GM10847 (cell line): ENCODE results near the gene MANBA.

Experiments
- POLR2A ChIP-seq: IDR thresholded peaks from 2 replicates; pipeline ENCODE4 v1.6.1; 2011; ENCODE audit not compliant: insufficient read length; ENCODE audit errors: extremely low read depth

Gene MANBA

DNA sequence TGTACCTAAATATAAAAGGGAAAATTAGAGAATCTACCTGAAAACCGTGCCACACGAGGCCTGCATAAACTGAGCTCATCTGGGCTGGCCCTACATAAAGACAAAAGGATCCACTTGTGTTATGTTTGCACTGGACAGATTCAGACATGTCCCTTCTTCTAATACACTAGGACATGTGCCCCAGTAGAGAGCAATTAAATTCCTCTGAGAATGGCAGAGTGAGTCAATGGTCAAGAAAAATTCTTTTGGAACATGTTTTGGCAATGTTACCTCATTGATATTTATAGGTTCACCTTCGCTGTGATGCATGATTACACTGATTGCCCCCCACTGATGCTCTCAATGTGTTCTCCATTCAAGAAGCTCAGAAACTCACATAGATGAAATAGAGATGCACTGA is 95.2 kb downstream of the MANBA start:
- TF ChIP-seq POLR2A: no peak

DNA sequence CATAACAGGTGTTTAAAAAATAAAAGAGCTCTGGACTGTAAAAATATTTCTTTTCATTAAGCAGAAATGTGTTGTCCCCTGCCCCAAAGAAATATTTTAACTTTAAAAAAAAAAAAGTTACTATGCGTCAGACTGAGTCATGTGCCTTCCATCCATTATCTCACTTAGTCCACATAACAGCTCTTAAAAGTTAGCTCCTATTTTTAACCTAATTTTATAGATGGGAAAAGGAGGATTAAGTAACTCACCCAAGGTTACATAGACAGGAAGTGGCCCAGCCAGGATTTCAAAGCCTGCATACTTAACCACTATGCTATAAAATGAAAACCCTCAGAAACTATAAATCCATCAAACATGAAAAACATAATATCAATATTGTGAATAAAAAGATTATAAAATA is 97.7 kb downstream of the MANBA start:
- no peak for TF ChIP-seq POLR2A

DNA sequence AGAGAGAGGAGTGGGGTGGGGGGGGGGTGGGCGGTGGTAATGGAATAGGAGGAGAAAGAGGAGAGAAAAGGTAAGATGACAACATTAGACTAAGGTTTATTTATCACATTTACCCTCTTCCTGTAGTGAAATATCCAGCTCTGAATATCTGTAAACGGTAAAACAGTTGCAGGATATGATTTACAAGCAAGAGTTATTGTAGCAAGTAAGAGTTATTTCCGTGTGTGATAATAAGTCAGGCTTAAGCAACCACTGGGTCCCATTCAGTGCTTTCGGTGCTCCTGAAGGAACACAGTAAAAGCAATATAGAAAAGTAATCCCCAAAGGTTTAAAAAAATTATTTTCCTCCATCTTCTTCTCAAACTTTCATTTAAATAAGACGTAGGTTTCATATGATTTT is 103.6 kb downstream of the MANBA start:
- no peak for TF ChIP-seq POLR2A

DNA sequence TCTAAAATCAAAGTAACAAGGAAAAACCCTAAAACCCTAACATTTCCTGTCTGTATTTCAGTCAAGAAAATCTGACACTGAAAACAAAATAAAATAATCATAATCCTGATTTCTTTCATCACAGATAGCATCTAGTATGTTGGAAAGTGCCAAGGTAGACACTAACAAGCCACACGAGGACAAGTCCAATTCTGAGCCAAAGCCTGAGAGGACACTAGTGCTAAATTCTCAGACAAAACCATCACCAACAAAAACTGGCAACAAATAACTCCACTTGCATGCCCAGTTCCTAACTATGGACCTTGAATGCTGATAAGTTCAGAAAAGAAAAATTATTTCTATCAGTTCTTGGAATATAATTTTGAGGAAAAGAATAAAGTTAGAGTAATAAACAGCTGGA is 113.7 kb downstream of the MANBA start:
- TF ChIP-seq POLR2A: no peak

GRCh38 chr4:102642631-102643298 is 118.0 kb downstream of the MANBA start:
- no peak for TF ChIP-seq POLR2A

DNA sequence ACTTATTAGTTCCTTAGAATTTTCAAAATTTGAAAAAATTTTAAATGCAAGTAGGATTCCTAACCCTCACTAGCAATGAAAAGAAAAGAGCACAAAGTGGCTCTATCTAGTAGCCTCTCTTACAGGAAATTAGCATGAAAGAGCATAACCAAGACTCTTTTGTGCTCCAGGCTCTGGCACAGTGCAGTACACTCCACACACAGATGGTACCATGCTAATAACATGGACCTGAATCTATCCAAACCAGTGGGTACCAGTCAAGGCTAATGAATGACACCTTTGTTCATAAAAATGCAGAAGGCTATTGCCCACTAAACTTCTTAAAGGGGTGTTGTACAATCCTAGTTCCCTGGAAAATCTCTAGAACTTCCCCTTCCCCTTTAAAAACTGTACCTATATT is 119.0 kb downstream of the MANBA start:
- TF ChIP-seq POLR2A: no peak

DNA sequence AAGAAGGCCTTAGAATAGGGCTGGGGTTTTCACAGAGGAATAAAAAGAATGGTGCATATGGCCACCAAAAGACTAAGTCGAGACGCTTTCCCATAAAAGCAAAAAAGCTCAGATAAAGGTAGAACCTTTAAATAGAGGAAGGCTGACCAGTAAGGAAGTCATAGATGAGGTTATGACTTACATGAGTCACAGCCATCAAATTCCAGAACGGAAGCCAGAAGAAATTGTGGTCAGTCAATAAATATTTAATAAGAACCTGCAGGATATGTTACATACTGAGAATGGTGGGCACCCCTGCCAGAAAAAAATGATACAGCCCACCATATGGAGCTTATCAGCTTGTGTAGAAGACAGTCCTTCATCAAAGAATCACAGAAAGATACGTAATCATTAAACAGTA is 120.1 kb downstream of the MANBA start:
- TF ChIP-seq POLR2A: no peak

DNA sequence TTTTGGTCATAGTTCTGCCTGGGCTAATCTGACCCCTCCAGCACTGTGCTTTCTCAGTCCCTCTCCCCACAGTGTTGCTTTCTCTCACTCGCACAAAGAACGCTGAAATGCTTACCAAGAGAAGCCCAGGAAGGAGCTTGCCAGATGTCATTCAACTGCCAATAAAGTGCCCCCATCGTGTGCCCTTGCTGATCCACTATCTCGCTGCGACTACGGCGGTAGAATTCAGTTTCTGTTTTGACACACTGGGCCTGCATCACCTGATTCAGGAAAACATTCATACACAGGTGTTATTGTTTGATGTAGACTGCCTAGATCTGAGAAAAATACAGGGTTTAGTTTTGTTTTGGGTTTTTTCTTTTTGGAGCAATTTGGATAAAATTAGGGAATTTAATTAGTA is 121.2 kb downstream of the MANBA start:
- no peak for TF ChIP-seq POLR2A

GRCh38 chr4:102638621-102639020 is 122.1 kb downstream of the MANBA start:
- no peak for TF ChIP-seq POLR2A

DNA sequence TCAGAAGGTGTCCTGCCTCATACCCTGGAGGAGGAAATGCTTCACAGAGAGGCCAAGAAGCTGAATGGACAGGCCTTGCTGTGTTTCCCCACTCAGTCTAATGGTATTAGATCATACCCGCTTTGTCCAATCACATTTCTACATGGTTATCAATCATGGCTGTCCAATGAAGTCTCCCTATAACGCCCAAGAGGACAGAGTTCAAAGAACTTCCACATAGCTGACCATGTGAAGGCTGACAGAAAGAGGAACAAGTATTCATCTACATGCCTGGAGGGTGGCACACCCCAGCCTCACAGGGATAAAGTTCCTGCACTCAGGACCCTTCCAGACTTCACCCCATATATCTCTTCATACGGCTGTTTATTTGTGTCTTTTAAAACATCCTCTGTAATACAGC is 123.4 kb downstream of the MANBA start:
- TF ChIP-seq POLR2A: no peak

DNA sequence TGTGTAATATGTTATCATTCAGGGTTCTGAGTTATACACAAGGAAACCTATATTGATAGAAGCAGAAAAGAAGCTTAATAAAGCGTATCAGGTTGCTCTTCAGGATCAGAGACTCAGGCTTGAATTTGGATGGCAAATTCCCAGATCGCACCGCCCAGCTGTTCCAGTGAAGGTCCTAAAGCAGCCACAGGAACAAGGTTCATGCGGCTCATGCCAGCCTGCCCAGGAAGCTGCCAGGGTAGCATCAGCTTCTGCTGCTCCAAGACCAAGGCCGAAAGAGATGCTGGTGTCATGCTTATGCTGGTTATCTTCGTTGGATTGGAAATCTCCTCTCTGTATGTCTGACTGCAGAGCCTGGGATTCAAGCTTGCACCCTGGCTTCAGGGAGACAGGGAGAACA is 127.7 kb downstream of the MANBA start:
- no peak for TF ChIP-seq POLR2A

GRCh38 chr4:102632241-102633065 is 128.3 kb downstream of the MANBA start:
- TF ChIP-seq POLR2A: no peak

DNA sequence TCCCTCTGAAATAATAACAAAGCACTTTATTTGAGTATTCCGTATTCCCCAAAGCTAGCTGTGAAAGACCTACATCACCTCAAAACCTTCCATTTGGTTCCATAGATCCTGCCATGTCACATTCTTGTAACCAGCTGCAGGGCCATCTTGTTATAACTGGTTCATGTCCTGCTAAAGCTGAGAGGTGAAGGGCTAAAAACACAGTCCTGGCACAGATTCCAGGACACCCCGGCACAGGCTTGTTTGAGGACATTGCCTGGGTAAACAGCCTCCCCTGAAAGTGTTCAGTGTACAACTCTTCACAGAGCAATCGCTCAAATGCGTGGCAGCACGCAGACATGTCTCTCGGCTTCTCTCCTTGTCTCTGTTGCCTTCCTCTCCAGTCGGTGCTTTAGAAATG is 129.2 kb downstream of the MANBA start:
- no peak for TF ChIP-seq POLR2A

GRCh38 chr4:102629673-102630072 is 131.1 kb downstream of the MANBA start:
- TF ChIP-seq POLR2A: no peak

DNA sequence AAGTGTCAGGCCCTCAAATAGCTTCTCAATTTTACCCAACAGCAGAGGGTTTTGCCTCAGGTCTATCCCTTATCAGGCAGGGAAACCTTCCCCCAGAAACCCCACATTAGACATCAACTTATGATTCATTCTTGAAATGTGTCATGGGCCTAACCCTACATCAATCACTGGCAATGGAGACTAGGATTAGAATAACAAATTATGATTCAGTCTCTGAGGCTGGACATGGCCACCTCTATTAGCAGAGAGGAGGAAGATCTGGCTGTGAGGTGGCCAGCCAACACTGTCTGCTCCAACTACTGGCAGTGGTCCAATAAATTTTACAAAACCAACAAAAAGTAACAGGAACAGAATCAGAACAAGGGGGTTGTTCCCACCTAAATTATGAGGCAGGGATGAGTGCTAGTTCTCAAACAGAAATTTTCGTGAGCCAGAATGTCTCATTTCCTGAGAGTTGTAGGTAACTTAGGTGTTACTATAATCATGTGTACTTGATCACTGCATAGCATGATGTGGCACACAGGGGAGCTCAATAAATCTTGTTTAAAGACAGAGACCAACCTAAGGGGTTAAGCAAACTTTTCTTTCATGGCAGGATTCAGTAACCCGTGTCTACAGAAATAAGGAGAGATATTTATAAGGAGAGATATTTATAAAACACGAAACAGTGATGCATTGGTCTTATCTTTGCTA is 132.8 kb downstream of the MANBA start:
- TF ChIP-seq POLR2A: no peak
